ENCODE data around the gene CCDC43.

Gene CCDC43

GRCh38 chr17:44627513-44628242 lies 61.9 kb downstream of the CCDC43 start:
- no peak for DNase-seq (ENCODE audit: low read depth, low spot score)
